Ishikawa (cell line): ENCODE measurements around the gene PAQR6.

Experiments used
- CEBPB ChIP-seq: IDR thresholded peaks from 2 replicates; pipeline ENCODE4 v1.6.1; 2012
- CREB1 ChIP-seq: IDR thresholded peaks from 2 replicates; pipeline ENCODE4 v1.6.1; 2012; ENCODE audit warnings: low read depth
- EGR1 ChIP-seq: IDR thresholded peaks from 2 replicates; pipeline ENCODE4 v1.6.1; 2012
- EP300 ChIP-seq: IDR thresholded peaks from 2 replicates; pipeline ENCODE4 v1.6.1; 2012; ENCODE audit warnings: borderline replicate concordance
- FOXM1 ChIP-seq: IDR thresholded peaks from 2 replicates; pipeline ENCODE4 v1.6.1; 2012; ENCODE audit warnings: low read depth, borderline replicate concordance
- NFIC ChIP-seq: IDR thresholded peaks from 2 replicates; pipeline ENCODE4 v1.6.1; 2012
- RAD21 ChIP-seq: IDR thresholded peaks from 2 replicates; pipeline ENCODE4 v1.6.1; 2012; ENCODE audit warnings: low read depth
- TAF1 ChIP-seq: IDR thresholded peaks from 2 replicates; pipeline ENCODE4 v1.6.1; 2012; ENCODE audit warnings: low read depth, mild to moderate bottlenecking
- TCF12 ChIP-seq: IDR thresholded peaks from 2 replicates; pipeline ENCODE4 v1.6.1; 2012; ENCODE audit warnings: low read depth
- TEAD4 ChIP-seq: IDR thresholded peaks from 2 replicates; pipeline ENCODE4 v1.6.1; 2012
- YY1 ChIP-seq: IDR thresholded peaks from 2 replicates; pipeline ENCODE4 v1.6.1; 2012; ENCODE audit warnings: low read depth
- ZBTB7A ChIP-seq: IDR thresholded peaks from 2 replicates; pipeline ENCODE4 v1.6.1; 2012; ENCODE audit warnings: low read depth
- TF ChIP-seq, protein P1 (sequence below): IDR thresholded peaks from 2 replicates; pipeline ENCODE4 v1.6.1; 2012; ENCODE audit warnings: low read depth, mild to moderate bottlenecking
- TF ChIP-seq, protein P2 (sequence below): IDR thresholded peaks from 2 replicates; pipeline ENCODE4 v1.6.1; 2012
- TF ChIP-seq, protein P3 (sequence below): IDR thresholded peaks from 2 replicates; pipeline ENCODE4 v1.6.1; 2012

Gene PAQR6

DNA sequence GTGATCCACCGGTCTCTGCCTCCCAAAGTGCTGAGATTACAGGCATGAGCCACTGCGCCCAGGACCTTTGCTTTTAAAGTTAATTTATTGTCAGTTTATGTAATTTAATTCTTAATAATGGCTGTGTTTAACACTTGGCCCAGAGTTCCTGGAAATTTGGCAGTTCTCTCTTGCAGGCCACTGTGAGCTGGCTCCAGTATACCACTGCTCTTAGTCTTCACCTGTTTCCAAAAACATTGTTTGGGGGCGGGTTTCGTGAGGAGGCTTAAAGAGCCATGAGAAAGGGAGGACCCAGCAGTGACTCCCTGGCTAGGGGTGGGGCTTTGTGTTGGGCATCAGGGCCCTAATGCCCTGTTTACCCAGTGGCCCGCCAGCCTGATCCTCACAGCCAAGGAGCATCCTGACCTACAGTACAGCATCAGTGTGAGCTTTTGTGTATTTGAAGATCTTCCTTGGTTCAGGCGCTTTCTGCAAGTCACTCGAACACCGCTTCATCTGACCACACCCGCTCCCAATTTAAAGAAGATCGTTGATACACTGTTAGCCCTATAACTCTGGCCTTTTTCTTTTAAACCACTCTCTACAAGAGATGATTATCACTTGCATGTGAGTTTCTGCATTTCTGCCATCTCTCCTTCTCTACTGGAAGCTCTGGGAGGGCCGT is 17.9 kb downstream of the PAQR6 start:
- TF ChIP-seq CREB1 (no peak), TCF12 (no peak)
- TF ChIP-seq, protein P1, sequence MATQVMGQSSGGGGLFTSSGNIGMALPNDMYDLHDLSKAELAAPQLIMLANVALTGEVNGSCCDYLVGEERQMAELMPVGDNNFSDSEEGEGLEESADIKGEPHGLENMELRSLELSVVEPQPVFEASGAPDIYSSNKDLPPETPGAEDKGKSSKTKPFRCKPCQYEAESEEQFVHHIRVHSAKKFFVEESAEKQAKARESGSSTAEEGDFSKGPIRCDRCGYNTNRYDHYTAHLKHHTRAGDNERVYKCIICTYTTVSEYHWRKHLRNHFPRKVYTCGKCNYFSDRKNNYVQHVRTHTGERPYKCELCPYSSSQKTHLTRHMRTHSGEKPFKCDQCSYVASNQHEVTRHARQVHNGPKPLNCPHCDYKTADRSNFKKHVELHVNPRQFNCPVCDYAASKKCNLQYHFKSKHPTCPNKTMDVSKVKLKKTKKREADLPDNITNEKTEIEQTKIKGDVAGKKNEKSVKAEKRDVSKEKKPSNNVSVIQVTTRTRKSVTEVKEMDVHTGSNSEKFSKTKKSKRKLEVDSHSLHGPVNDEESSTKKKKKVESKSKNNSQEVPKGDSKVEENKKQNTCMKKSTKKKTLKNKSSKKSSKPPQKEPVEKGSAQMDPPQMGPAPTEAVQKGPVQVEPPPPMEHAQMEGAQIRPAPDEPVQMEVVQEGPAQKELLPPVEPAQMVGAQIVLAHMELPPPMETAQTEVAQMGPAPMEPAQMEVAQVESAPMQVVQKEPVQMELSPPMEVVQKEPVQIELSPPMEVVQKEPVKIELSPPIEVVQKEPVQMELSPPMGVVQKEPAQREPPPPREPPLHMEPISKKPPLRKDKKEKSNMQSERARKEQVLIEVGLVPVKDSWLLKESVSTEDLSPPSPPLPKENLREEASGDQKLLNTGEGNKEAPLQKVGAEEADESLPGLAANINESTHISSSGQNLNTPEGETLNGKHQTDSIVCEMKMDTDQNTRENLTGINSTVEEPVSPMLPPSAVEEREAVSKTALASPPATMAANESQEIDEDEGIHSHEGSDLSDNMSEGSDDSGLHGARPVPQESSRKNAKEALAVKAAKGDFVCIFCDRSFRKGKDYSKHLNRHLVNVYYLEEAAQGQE = no peak

DNA sequence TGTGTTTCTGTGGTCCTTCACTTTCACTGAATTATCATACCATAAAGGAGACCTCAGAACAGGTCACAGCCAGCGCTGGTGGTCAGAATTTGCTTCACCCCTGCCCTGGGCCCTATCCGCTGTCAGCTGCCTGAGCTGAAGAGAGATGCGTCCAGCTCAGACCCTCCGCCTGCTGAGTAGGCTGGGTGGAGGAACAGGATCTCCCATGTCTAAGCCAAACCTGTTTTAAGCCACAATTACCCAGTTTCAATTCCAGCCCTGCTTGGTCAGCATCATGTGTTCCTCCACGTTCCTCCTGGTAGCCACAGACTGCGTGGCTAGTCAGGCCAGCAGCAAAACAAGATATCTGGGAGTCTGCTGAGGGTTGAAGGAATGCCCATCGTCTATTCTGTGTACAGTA is 19.4 kb downstream of the PAQR6 start:
- TF ChIP-seq RAD21 (no peak), TCF12 (no peak), CEBPB (no peak), EP300 (no peak), EGR1 (no peak), CREB1 (no peak), ZBTB7A (no peak), YY1 (no peak), TEAD4 (no peak), NFIC (no peak), TAF1 (no peak), FOXM1 (no peak)
- TF ChIP-seq, protein P2, sequence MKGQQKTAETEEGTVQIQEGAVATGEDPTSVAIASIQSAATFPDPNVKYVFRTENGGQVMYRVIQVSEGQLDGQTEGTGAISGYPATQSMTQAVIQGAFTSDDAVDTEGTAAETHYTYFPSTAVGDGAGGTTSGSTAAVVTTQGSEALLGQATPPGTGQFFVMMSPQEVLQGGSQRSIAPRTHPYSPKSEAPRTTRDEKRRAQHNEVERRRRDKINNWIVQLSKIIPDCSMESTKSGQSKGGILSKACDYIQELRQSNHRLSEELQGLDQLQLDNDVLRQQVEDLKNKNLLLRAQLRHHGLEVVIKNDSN = no peak
- TF ChIP-seq, protein P1 = no peak
- TF ChIP-seq, protein P3, sequence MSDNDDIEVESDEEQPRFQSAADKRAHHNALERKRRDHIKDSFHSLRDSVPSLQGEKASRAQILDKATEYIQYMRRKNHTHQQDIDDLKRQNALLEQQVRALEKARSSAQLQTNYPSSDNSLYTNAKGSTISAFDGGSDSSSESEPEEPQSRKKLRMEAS = no peak

DNA sequence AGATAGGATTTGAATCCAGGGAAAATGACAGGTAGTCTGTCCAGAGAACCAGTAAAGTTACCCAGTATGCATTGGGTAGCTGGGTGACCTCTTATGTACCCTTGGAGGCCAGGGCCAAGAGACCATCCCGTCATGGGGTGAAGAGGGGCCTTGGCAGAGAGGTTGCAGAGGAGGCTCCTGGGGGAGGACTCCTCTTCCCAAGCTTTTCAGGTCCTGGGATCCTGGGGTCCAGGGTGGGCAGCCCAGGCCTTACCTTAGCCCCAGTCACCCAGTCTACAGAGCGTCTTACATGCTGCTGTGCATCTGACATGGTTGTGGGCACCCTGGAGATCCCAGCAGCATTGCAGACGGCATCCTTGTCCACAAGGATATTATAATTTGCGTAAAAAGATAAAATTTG is 21.1 kb downstream of the PAQR6 start:
- TF ChIP-seq EGR1 (no peak), EP300 (no peak)

DNA sequence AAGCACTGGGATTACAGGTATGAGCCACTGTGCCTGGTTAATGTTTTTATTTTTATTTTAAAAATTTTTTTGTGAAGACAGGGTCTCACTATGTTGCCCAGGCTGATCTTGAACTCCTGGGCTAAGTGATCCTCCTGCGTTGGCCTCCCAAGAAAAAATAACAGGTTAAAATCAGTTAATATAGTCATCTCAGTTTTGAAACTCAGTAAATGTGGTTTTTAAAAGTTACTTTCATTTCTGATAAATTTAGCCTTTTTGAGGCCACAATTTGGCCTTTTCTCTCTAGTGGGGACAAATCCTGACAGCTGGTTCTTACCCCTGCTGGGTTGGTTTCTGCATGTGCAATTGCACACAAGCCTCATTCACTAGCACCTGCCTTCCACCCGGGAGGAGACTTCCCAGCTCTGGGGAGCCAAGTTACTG is 21.7 kb downstream of the PAQR6 start:
- no peak for TF ChIP-seq ZBTB7A
- no peak for TF ChIP-seq YY1
- no peak for TF ChIP-seq EGR1
- no peak for TF ChIP-seq TEAD4

DNA sequence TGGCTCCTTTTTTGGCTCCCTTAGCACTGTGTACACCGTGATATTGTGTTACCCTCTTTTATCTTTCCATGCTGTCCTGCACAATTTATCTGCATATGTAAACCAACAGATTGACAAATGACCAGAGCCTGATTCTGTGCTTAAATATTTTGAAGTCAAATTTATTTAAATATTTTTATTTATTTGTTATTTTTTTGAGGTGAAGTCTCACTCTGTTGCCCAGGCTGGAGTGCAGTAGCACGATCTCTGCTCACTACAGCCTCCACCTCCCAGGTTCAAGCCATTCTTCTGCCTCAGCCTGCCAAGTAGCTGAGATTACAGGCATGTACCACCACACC is 22.2 kb downstream of the PAQR6 start:
- TF ChIP-seq FOXM1 = no peak
- TF ChIP-seq NFIC = no peak
- TF ChIP-seq CREB1 = no peak
- TF ChIP-seq, protein P2 = no peak
- no peak for TF ChIP-seq TCF12
- no peak for TF ChIP-seq RAD21
- TF ChIP-seq, protein P1 = no peak
- TF ChIP-seq ZBTB7A = no peak
- no peak for TF ChIP-seq YY1
- no peak for TF ChIP-seq EGR1
- TF ChIP-seq, protein P3 = no peak
- no peak for TF ChIP-seq TEAD4
- no peak for TF ChIP-seq CEBPB
- no peak for TF ChIP-seq EP300
- TF ChIP-seq TAF1 = no peak
